GM21390 (cell line): ENCODE results near the gene PACRG.

ENCODE experiments used
- ATAC-seq: cut with Tn5 transposase; IDR thresholded peaks from one replicate; pipeline ENCODE4 v1.9.1; 2021; ENCODE audit not compliant: unreplicated experiment

PACRG gene

DNA sequence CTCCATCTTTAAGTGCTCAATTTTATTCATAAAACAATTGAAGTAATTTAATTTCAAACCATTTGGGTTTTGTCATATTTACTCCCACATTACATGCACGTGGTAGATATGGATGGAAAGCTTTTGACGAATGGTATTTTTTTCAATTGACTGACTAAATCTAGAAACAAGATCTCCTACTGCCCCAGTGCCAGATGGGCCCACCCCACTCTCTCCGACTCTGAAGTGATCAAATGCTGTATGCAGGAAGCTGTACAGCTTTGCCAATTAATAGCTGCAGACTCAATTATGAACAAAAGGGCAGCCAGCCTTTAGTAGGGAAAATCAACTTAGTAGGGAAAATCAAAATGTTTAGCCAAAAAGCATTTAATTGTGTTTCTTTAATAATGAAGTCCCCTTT is 46.2 kb downstream of the PACRG start:
- no peak for ATAC-seq

- ATAC-seq, result no peak
Observed at GRCh38 chr6:162777091-162777490, 49.3 kb downstream of the PACRG start.

GRCh38 chr6:162778603-162779002 is 50.8 kb downstream of the PACRG start:
- ATAC-seq, result no peak

GRCh38 chr6:162785632-162786242 is 58.0 kb downstream of the PACRG start:
- no peak for ATAC-seq

GRCh38 chr6:162798546-162799266 is 70.9 kb downstream of the PACRG start:
- ATAC-seq, result no peak

- no peak for ATAC-seq
Observed at GRCh38 chr6:162814426-162814973, 86.7 kb downstream of the PACRG start.

GRCh38 chr6:162817196-162817595 is 89.4 kb downstream of the PACRG start:
- no peak for ATAC-seq

DNA sequence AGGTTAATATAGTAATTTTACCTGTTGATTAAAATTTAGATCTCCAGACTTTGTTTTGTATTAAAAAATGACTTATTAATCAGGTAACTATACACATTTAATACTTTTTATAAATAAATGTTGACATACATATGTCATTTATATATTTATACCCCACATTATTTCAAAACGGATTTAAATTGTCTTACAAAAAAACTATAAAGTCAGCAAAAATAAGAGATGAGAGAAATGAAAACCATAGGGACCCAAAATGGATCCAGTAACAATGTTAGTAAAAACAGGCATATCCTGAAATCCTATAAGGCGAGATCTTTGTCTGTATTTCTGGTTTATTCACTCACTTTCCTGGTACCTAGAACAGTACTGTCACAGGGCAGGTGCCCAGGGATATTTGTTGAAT is 91.5 kb downstream of the PACRG start:
- ATAC-seq, result no peak

- no peak for ATAC-seq
Observed at GRCh38 chr6:162821102-162821501, 93.3 kb downstream of the PACRG start.

DNA sequence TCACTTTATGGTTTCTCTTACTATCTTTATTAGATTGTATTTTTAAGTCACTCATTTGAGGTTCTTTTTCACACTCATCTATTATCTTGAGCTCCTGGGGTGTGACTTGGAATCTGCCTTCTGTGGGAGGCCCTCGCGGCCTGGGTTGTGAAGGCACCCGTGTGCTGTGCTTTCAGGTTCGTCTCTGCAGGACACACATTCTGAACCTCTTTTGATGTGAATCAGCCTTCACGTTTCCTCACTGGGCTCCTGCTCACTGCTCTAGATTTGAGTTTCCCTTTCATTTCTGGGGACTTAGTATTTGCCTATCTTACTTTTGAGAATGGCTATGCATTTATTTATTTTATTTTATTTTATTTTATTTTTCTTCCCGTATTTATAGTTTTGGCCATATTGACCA is 97.8 kb downstream of the PACRG start:
- no peak for ATAC-seq

GRCh38 chr6:162829013-162829742 is 101.4 kb downstream of the PACRG start:
- ATAC-seq, result no peak

- no peak for ATAC-seq
Observed at GRCh38 chr6:162833776-162834175, 106.0 kb downstream of the PACRG start.

DNA sequence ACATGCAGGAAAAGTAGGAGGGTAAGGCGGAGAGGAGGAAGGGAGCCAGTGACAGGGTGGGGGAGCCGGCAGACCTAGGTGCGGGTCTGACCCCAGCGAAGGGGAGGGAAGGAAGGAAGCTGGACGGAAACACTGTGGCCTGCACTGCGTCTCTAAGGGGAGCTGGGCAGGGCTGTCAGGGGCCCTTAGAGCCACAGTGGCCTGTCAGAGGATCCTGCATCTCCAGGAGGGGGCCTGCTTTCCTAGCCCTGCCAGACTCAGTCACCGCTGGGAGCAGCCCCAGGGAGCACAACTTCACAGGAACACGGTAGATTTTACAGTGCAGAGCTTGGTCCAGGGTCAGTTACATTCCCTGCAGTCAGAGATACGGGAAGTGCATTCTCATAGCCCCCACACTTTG is 118.2 kb downstream of the PACRG start:
- no peak for ATAC-seq

- ATAC-seq, result no peak
Observed at GRCh38 chr6:162846723-162847122, 118.9 kb downstream of the PACRG start.

- ATAC-seq, result no peak
Observed at GRCh38 chr6:162849269-162849668, 121.5 kb downstream of the PACRG start.

- ATAC-seq, result no peak
Observed at GRCh38 chr6:162852192-162852591, 124.4 kb downstream of the PACRG start.

DNA sequence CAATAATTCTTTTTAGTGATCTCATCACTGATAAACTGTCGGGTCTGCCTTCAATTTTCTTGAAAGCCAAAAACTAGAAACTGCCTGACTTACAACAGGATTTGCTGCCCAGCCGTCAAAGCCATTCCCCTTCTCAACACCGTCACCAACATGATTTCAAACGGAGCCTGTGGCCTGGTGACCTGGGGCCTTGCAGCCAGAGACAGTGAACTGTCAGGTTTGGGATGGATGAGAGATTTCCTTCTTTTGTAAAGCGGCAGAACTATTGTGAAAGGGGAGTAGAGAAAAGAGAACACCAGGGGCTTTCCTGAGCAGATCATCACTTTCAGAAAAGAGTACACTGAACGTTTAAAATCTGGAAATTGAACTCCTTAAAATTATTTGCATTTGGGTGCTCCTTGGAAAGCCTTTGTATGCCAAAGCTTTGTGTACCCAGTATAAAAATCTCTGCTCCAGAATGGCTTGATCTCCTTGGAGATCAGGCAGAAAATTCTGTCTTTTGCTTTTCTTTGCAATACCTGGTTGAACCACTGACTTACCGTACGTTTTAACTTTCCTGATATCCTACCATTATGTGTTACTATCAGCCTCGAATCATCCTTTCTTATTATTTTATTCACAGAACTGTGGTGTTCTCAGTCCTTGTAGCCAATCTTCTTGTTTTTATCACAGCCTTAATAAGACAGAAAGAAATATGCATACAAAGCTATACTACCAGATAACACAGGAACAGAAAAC is 125.2 kb downstream of the PACRG start:
- no peak for ATAC-seq

DNA sequence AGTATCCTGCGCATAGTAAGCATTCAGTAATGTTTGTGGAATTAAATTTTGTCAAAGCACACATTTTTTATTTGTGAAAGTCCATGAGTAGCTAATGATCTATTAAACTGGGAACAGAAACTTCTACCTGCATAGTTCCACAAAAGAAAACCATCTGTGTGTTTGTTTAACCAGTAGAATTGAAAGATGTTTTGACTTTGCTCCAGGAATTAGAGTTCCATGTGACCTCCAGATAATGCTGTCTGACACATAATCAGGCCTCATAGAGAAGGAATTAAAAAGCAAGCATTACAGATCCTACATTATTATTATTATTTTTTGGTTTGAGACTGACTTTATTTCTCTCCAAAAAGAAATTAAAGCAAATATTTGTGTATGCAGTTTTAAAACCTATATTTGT is 126.5 kb downstream of the PACRG start:
- no peak for ATAC-seq

DNA sequence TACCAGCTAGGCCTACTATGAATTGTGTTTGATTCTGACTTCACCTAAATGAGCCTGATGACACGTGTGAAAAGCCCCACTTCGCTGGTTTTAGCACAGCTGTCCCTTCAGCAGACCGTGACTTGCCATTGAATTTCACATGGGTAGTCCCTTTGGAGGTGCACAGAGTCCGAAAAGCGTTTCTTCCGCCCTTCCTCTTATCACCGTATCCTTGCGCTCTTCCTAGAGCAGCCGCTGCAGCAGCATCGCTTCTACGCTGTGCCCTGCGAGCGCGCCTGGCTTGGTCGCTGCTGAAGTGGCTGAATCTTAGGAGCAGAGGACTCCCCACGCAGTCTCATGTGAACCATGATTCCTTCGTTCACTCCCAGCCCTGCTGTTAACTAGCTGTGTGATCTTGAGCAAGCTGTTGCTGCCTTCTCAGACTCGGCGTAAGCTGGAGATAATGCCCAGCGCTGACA is 127.0 kb downstream of the PACRG start:
- ATAC-seq, result no peak

DNA sequence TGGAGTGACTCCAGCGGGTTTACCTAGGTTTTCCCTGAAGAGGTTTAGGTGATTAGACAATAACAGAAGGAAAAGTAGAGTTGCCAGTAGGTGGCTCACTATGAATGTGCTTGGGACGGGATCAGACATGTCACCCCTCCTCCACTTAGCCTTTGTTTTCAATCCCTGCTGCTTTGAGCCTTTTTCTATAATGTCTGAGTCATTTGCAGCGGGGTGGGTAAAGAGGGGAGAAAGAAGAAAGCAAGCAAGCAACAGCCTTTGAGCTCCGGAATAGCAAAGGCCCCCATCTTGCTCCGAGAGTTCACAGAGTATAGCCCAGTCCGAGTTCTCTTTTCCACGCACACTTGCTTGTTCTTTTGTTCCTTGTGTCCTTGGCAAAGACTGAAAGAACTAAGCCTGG is 129.1 kb downstream of the PACRG start:
- ATAC-seq, result no peak

DNA sequence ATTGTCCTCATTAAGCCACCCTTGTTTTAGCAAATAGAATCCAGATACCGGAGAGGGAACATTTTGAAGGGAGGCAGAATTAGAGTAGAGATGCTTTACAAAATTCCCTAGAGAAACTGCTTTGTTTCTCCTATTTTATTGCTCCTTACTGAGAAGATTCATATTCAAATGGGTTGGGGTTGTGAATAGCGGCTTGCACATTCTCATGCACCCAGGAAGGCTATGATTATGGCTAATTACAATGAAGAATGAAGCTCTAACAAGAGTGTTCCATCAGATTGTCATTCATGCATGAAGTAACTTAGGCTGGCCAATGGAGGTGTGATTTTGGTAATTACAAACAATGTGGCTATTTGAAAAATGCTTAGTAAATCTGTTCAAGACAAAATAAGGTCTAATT is 129.6 kb downstream of the PACRG start:
- ATAC-seq, result no peak
